ENCODE measurements around the gene TMEM186.
"Not testable (repeated sequence)": the region's sequence is repeated elsewhere in the genome, so short reads cannot be mapped to it uniquely, and the experiment has no call there.

Gene TMEM186

GRCh38 chr16:8795091-8795490 is 2.3 kb downstream of the TMEM186 start:
- Histone ChIP-seq H3K27me3 (ENCODE audit: insufficient read depth, low read length, poor library complexity, severe bottlenecking) (no peaks in the 10 kb centered on the region), H3F3A (ENCODE audit: low read depth) (no peaks in the 10 kb centered on the region), H3K9me3 (ENCODE audit: insufficient read depth, low read depth, low read length) (no peaks in the 10 kb centered on the region), H3K36me3 (ENCODE audit: insufficient read depth, low read length) (no peaks in the 10 kb centered on the region), H3K79me2 (ENCODE audit: insufficient read depth, low read length) (peaks cover 42% of the 10 kb centered on the region), H4K20me1 (ENCODE audit: insufficient read depth, low read length, poor library complexity, severe bottlenecking) (no peaks in the 10 kb centered on the region), H3K4me2 (ENCODE audit: low read depth, low read length, poor library complexity, severe bottlenecking) (no peak overlapping the region), H3K4me1 (ENCODE audit: insufficient read depth, low read length, poor library complexity, severe bottlenecking) (peaks cover 6% of the 10 kb centered on the region), H3K9me2 (replicated peaks; ENCODE audit: low read depth, low read length) (no peaks in the 10 kb centered on the region), H2AFZ (ENCODE audit: low read length) (no peak overlapping the region), H3K9ac (ENCODE audit: low read depth, low read length, poor library complexity, severe bottlenecking) (no peak overlapping the region), H3K4me3 (ENCODE audit: low read length, poor library complexity, severe bottlenecking) (no peak overlapping the region)
- no peak for TF ChIP-seq EZH2phosphoT487 (IDR thresholded peaks at IDR 0.05; ENCODE audit: borderline replicate concordance)
- TF ChIP-seq CTCF (conservative IDR thresholded peaks at IDR 0.05; ENCODE audit: low read length): no peak

- Histone ChIP-seq H4K20me1 (ENCODE audit: insufficient read depth, low read length, poor library complexity, severe bottlenecking) (no peaks in the 10 kb centered on the region), H3K9me3 (ENCODE audit: insufficient read depth, low read depth, low read length) (no peaks in the 10 kb centered on the region), H3K27me3 (ENCODE audit: insufficient read depth, low read length, poor library complexity, severe bottlenecking) (no peaks in the 10 kb centered on the region), H3K4me1 (ENCODE audit: insufficient read depth, low read length, poor library complexity, severe bottlenecking) (no peaks in the 10 kb centered on the region), H3K9me2 (replicated peaks; ENCODE audit: low read depth, low read length) (no peaks in the 10 kb centered on the region), H3K79me2 (ENCODE audit: insufficient read depth, low read length) (no peaks in the 10 kb centered on the region), H2AFZ (ENCODE audit: low read length) (no peak overlapping the region), H3K36me3 (ENCODE audit: insufficient read depth, low read length) (no peaks in the 10 kb centered on the region), H3K4me3 (ENCODE audit: low read length, poor library complexity, severe bottlenecking) (no peak overlapping the region), H3K9ac (ENCODE audit: low read depth, low read length, poor library complexity, severe bottlenecking) (no peak overlapping the region), H3F3A (ENCODE audit: low read depth) (no peaks in the 10 kb centered on the region), H3K4me2 (ENCODE audit: low read depth, low read length, poor library complexity, severe bottlenecking) (no peak overlapping the region)
- TF ChIP-seq CTCF (conservative IDR thresholded peaks at IDR 0.05; ENCODE audit: low read length) (no peak), EZH2phosphoT487 (IDR thresholded peaks at IDR 0.05; ENCODE audit: borderline replicate concordance) (no peak)
Observed at GRCh38 chr16:8788578-8789172, 8.8 kb downstream of the TMEM186 start.

GRCh38 chr16:8786316-8786715 is 11.1 kb downstream of the TMEM186 start:
- H3K4me2 ChIP-seq (ENCODE audit: low read depth, low read length, poor library complexity, severe bottlenecking); H3K36me3 ChIP-seq (ENCODE audit: insufficient read depth, low read length); H3K9ac ChIP-seq (ENCODE audit: low read depth, low read length, poor library complexity, severe bottlenecking); H2AFZ ChIP-seq (ENCODE audit: low read length); H3K9me3 ChIP-seq (ENCODE audit: insufficient read depth, low read depth, low read length); H3K4me3 ChIP-seq (ENCODE audit: low read length, poor library complexity, severe bottlenecking); H3K9me2 ChIP-seq (replicated peaks; ENCODE audit: low read depth, low read length); H3K79me2 ChIP-seq (ENCODE audit: insufficient read depth, low read length); H3K27me3 ChIP-seq (ENCODE audit: insufficient read depth, low read length, poor library complexity, severe bottlenecking); H3K4me1 ChIP-seq (ENCODE audit: insufficient read depth, low read length, poor library complexity, severe bottlenecking); H3F3A ChIP-seq (ENCODE audit: low read depth); H4K20me1 ChIP-seq (ENCODE audit: insufficient read depth, low read length, poor library complexity, severe bottlenecking): not testable (repeated sequence)

DNA sequence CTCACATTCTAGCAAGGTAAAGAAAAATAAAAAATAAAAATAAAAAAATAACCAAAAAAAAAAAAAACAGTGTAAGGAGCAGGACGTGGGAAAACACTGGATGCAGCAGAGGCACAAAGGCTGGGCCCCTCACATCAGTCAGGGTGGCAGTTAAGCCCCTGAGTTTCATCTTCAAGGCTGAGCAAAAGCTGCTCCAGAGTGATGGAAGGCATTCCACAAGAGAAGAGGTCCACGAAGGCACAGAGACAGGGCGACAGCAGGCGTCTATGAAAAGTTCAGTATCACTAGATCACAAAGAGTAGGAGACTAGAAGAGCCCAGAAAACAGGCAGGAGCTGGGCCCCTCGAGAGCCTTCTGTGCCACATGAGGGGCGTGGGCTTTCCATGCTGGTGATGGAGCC is 12.0 kb downstream of the TMEM186 start:
- Histone ChIP-seq H3K9ac (ENCODE audit: low read depth, low read length, poor library complexity, severe bottlenecking) (no peak overlapping the region), H3K9me2 (replicated peaks; ENCODE audit: low read depth, low read length) (no peaks in the 10 kb centered on the region), H3F3A (ENCODE audit: low read depth) (no peaks in the 10 kb centered on the region), H4K20me1 (ENCODE audit: insufficient read depth, low read length, poor library complexity, severe bottlenecking) (no peaks in the 10 kb centered on the region), H3K9me3 (ENCODE audit: insufficient read depth, low read depth, low read length) (no peaks in the 10 kb centered on the region), H2AFZ (ENCODE audit: low read length) (no peak overlapping the region), H3K27me3 (ENCODE audit: insufficient read depth, low read length, poor library complexity, severe bottlenecking) (no peaks in the 10 kb centered on the region), H3K4me2 (ENCODE audit: low read depth, low read length, poor library complexity, severe bottlenecking) (no peak overlapping the region), H3K4me3 (ENCODE audit: low read length, poor library complexity, severe bottlenecking) (no peak overlapping the region), H3K36me3 (ENCODE audit: insufficient read depth, low read length) (no peaks in the 10 kb centered on the region), H3K79me2 (ENCODE audit: insufficient read depth, low read length) (no peaks in the 10 kb centered on the region), H3K4me1 (ENCODE audit: insufficient read depth, low read length, poor library complexity, severe bottlenecking) (no peaks in the 10 kb centered on the region)
- no peak for TF ChIP-seq EZH2phosphoT487 (IDR thresholded peaks at IDR 0.05; ENCODE audit: borderline replicate concordance)
- TF ChIP-seq CTCF (conservative IDR thresholded peaks at IDR 0.05; ENCODE audit: low read length): no peak

All from Loucy (cell line).